Neural progenitor cell (in vitro differentiated cells): Measurements from ENCODE around the gene ABI3BP. TPM values are rescaled to one million over a fixed set of nuclear protein-coding genes. Genes with fewer than 3 reads are reported as not detected.

Source experiments
- DNase-seq: peaks from one replicate; pipeline ENCODE4 v3.0.0-alpha.2; 2016; ENCODE audit warnings: low spot score
- H2AFZ ChIP-seq: fragments of 200-600 bp; sonication (generic); replicated peaks from 2 replicates; pipeline ENCODE4 v1.6.1; 2016; ENCODE audit warnings: antibody characterized with exemption
- H3F3A ChIP-seq: fragments of 200-600 bp; sonication (generic); 2 replicates; pipeline ENCODE4 v1.6.1; 2016; ENCODE audit warnings: antibody characterized with exemption, low read depth
- H3K27ac ChIP-seq: fragments of 200-600 bp; sonication (generic); 2 replicates; pipeline ENCODE4 v1.5.1; 2016; ENCODE audit warnings: mild to moderate bottlenecking
- H3K27me3 ChIP-seq: fragments of 200-600 bp; sonication (generic); 2 replicates; pipeline ENCODE4 v1.6.1; 2016; ENCODE audit warnings: mild to moderate bottlenecking, moderate library complexity
- H3K36me3 ChIP-seq: fragments of 200-600 bp; sonication (generic); 2 replicates; pipeline ENCODE4 v1.5.1; 2016
- H3K4me1 ChIP-seq: fragments of 200-600 bp; sonication (generic); 2 replicates; pipeline ENCODE4 v1.6.1; 2016; ENCODE audit warnings: mixed run types
- H3K4me2 ChIP-seq: fragments of 200-600 bp; sonication (generic); 2 replicates; pipeline ENCODE4 v1.6.1; 2016
- H3K4me3 ChIP-seq: fragments of 200-600 bp; sonication (generic); 2 replicates; pipeline ENCODE4 v1.5.1; 2016
- H3K79me2 ChIP-seq: fragments of 200-600 bp; sonication (generic); 2 replicates; pipeline ENCODE4 v1.6.1; 2016; ENCODE audit warnings: low read depth
- H3K9ac ChIP-seq: fragments of 200-600 bp; sonication (generic); 2 replicates; pipeline ENCODE4 v1.6.1; 2016
- H3K9me3 ChIP-seq: fragments of 200-600 bp; sonication (generic); 2 replicates; pipeline ENCODE4 v1.5.1; 2016; ENCODE audit warnings: low read depth
- H4K20me1 ChIP-seq: fragments of 200-600 bp; sonication (generic); 2 replicates; pipeline ENCODE4 v1.6.1; 2016; ENCODE audit warnings: low read depth
- H3K27ac Mint-ChIP-seq: 3 replicates; pipeline ENCODE4 v1.8.0; 2021; ENCODE audit warnings: mixed read lengths
- H3K27me3 Mint-ChIP-seq: 2 replicates; pipeline ENCODE4 v1.8.0; 2022; ENCODE audit warnings: low read depth, mild to moderate bottlenecking, inconsistent platforms, moderate library complexity, mixed read lengths; ENCODE audit not compliant: insufficient read depth
- H3K36me3 Mint-ChIP-seq: 3 replicates; pipeline ENCODE4 v1.8.0; 2021; ENCODE audit warnings: mixed read lengths
- H3K4me1 Mint-ChIP-seq: 3 replicates; pipeline ENCODE4 v1.8.0; 2021; ENCODE audit warnings: mixed read lengths
- H3K4me3 Mint-ChIP-seq: 3 replicates; pipeline ENCODE4 v1.8.0; 2021; ENCODE audit warnings: mild to moderate bottlenecking, moderate library complexity, mixed read lengths
- H3K9me3 Mint-ChIP-seq: 3 replicates; pipeline ENCODE4 v1.8.0; 2020; ENCODE audit warnings: mixed read lengths
- EZH2 ChIP-seq: fragments of 200-600 bp; sonication (generic); IDR thresholded peaks from 2 replicates; pipeline ENCODE4 v1.6.1; 2017; ENCODE audit warnings: antibody characterized with exemption, mild to moderate bottlenecking, moderate library complexity
- EZH2phosphoT487 ChIP-seq: fragments of 200-600 bp; sonication (generic); IDR thresholded peaks from 2 replicates; pipeline ENCODE4 v1.6.1; 2017; ENCODE audit warnings: antibody characterized with exemption
- total RNA-seq: library from RNA; depleted of rRNA; stranded (reverse); fragments of >200 nt; gene quantifications from 2 replicates; pipeline ENCODE4 v1.2.3, GENCODE V29; 2015; ENCODE audit warnings: low replicate concordance
- TF ChIP-seq, protein P1 (sequence below): fragments of 200-600 bp; sonication (generic); IDR thresholded peaks from 2 replicates; pipeline ENCODE4 v1.5.1; 2017; ENCODE audit warnings: antibody characterized with exemption, mild to moderate bottlenecking

Gene ABI3BP
- total RNA-seq, 1 donor from 2014 or later: not detected

DNA sequence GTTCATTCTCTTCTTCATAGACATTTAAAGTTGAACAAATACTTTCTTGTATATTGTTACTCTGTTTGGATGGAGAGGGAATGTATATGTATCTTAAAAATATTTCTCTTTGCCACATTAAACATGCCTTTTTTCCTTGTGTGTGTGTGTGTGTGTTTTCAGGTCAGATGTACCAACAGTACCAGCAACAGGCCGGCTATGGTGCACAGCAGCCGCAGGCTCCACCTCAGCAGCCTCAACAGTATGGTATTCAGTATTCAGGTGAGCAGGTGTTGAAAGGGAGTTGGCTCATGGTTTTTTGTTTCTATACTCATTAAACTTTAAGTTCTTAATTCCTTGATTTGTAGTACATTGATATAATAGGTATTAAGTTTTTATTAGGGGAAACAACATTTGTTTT lies 248.6 kb downstream of the ABI3BP start:
- Histone ChIP-seq H4K20me1 (peaks cover 6% of the 10 kb centered on the region), H3K4me2 (no peak overlapping the region), H2AFZ (no peak overlapping the region), H3F3A (no peaks in the 10 kb centered on the region), H3K36me3 (peaks cover 19% of the 10 kb centered on the region), H3K9ac (no peak overlapping the region), H3K79me2 (no peaks in the 10 kb centered on the region), H3K27ac (no peak overlapping the region), H3K27me3 (no peaks in the 10 kb centered on the region), H3K4me3 (no peak overlapping the region), H3K4me1 (no peaks in the 10 kb centered on the region), H3K9me3 (no peaks in the 10 kb centered on the region)
- Mint-ChIP-seq H3K4me1 (no peaks in the 10 kb centered on the region), H3K27me3 (no peaks in the 10 kb centered on the region), H3K4me3 (no peak overlapping the region), H3K9me3 (no peaks in the 10 kb centered on the region), H3K36me3 (peaks cover 33% of the 10 kb centered on the region), H3K27ac (no peak overlapping the region)
- no peak for TF ChIP-seq EZH2phosphoT487
- no peak for TF ChIP-seq EZH2
- TF ChIP-seq, protein P1, sequence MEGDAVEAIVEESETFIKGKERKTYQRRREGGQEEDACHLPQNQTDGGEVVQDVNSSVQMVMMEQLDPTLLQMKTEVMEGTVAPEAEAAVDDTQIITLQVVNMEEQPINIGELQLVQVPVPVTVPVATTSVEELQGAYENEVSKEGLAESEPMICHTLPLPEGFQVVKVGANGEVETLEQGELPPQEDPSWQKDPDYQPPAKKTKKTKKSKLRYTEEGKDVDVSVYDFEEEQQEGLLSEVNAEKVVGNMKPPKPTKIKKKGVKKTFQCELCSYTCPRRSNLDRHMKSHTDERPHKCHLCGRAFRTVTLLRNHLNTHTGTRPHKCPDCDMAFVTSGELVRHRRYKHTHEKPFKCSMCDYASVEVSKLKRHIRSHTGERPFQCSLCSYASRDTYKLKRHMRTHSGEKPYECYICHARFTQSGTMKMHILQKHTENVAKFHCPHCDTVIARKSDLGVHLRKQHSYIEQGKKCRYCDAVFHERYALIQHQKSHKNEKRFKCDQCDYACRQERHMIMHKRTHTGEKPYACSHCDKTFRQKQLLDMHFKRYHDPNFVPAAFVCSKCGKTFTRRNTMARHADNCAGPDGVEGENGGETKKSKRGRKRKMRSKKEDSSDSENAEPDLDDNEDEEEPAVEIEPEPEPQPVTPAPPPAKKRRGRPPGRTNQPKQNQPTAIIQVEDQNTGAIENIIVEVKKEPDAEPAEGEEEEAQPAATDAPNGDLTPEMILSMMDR: no peak
- no peak for DNase-seq

GRCh38 chr3:100743535-100743934 lies 249.7 kb downstream of the ABI3BP start:
- H3K4me1 ChIP-seq: no peaks in the 10 kb centered on the region
- peaks cover 24% of the 10 kb centered on the region for H3K36me3 ChIP-seq
- H3K36me3 Mint-ChIP-seq: peaks cover 27% of the 10 kb centered on the region
- H3K9me3 ChIP-seq: no peaks in the 10 kb centered on the region
- H3K27me3 Mint-ChIP-seq: no peaks in the 10 kb centered on the region
- no peaks in the 10 kb centered on the region for H3K4me1 Mint-ChIP-seq
- peaks cover 6% of the 10 kb centered on the region for H4K20me1 ChIP-seq
- no peak for TF ChIP-seq EZH2
- TF ChIP-seq, protein P1: no peak
- TF ChIP-seq EZH2phosphoT487: no peak
- no peaks in the 10 kb centered on the region for H3K79me2 ChIP-seq
- H3K27ac Mint-ChIP-seq: no peak overlapping the region
- H3F3A ChIP-seq: no peaks in the 10 kb centered on the region
- no peak overlapping the region for H3K27ac ChIP-seq
- no peak for DNase-seq
- H3K27me3 ChIP-seq: no peaks in the 10 kb centered on the region
- no peak overlapping the region for H3K9ac ChIP-seq
- H2AFZ ChIP-seq: no peak overlapping the region
- H3K9me3 Mint-ChIP-seq: no peaks in the 10 kb centered on the region
- no peak overlapping the region for H3K4me2 ChIP-seq
- no peak overlapping the region for H3K4me3 ChIP-seq
- H3K4me3 Mint-ChIP-seq: no peak overlapping the region

DNA sequence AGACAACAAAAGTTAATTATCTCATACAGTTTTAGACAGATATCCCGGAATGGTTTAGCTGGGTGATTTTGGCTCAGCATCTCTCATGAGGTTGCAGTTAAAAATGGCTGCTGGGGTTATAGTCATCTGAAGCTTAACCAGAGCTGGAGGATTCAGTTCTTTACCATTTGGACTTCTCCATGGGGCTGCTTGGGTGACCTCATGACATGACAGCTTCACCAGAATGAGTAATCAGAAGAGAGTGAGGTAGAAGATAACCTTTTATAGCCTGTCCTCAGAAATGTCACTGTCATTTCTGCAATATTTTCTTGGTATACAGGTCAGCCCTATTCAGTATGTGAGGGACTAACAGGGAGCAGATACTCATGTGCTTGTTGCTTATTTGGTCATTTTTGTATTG lies 253.0 kb downstream of the ABI3BP start:
- H2AFZ ChIP-seq: no peak overlapping the region
- H3K4me1 ChIP-seq: peaks cover 15% of the 10 kb centered on the region
- no peak overlapping the region for H3K4me2 ChIP-seq
- H3K4me3 ChIP-seq: no peak overlapping the region
- H3K9ac ChIP-seq: no peak overlapping the region
- Mint-ChIP-seq H3K27ac (no peak overlapping the region), H3K9me3 (no peaks in the 10 kb centered on the region), H3K27me3 (peaks cover 2% of the 10 kb centered on the region), H3K4me1 (peaks cover 2% of the 10 kb centered on the region), H3K4me3 (no peak overlapping the region), H3K36me3 (peaks cover 19% of the 10 kb centered on the region)
- no peaks in the 10 kb centered on the region for H3K27me3 ChIP-seq
- H3K79me2 ChIP-seq: no peaks in the 10 kb centered on the region
- peaks cover 6% of the 10 kb centered on the region for H3F3A ChIP-seq
- H3K9me3 ChIP-seq: no peaks in the 10 kb centered on the region
- H3K36me3 ChIP-seq: peaks cover 21% of the 10 kb centered on the region
- H3K27ac ChIP-seq: no peak overlapping the region
- no peak for DNase-seq
- H4K20me1 ChIP-seq: peaks cover 25% of the 10 kb centered on the region
- TF ChIP-seq, protein P1: no peak
- no peak for TF ChIP-seq EZH2
- TF ChIP-seq EZH2phosphoT487: no peak
